ENCODE results near the gene DPH1. TPM values are rescaled to one million over a fixed set of nuclear protein-coding genes. Genes with fewer than 3 reads are reported as not detected.
"Not testable (repeated sequence)": the region's sequence is repeated elsewhere in the genome, so short reads cannot be mapped to it uniquely, and the experiment has no call there.

The DPH1 gene
- total RNA-seq, 4 donors from 2014 or later, result 27.4 to 41.8 (median 38.3) TPM

- TF ChIP-seq POLR2A (IDR thresholded peaks at IDR 0.05; ENCODE audit: low read depth) (no peak), CTCF (IDR thresholded peaks at IDR 0.05) (no peak)
- Histone ChIP-seq H3K9me3 (no peaks in the 10 kb centered on the region), H3K36me3 (no peaks in the 10 kb centered on the region), H3K4me3 (no peak overlapping the region), H3K27me3 (peaks cover 0 to 15% (median 0%) of the 10 kb centered on the region in 4 donors), H3K27ac (replicated peaks in 1 of 4) (peak overlapping the region in 3 of 4 donors; percentile 13 to 66 (median 54)), H3K4me1 (peaks cover 0 to 14% (median 10%) of the 10 kb centered on the region in 4 donors)
- WGBS, result 95% methylated on average over 4 of the region's 4 CpGs
- no peak for DNase-seq (ENCODE audit: extremely low spot score)
- intact Hi-C loops (cut with DNase I), result no loop called here
These were observed 17.5 kb upstream of the DPH1 start for GRCh38 chr17:2012499-2012898.

GRCh38 chr17:2013220-2013993 is 16.5 kb upstream of the DPH1 start:
- peaks cover 0 to 14% (median 10%) of the 10 kb centered on the region in 4 donors for H3K4me1 ChIP-seq

GRCh38 chr17:2013994-2014317 is 16.0 kb upstream of the DPH1 start:
- WGBS, result 90% methylated on average over 1 of the region's 1 CpG
- H3K4me1 ChIP-seq, result peaks cover 0 to 14% (median 10%) of the 10 kb centered on the region in 4 donors
- no peak overlapping the region for H3K27ac ChIP-seq (replicated peaks in 1 of 4)
- no peak for TF ChIP-seq CTCF (IDR thresholded peaks at IDR 0.05)
- TF ChIP-seq POLR2AphosphoS5 (IDR thresholded peaks at IDR 0.05), result no peak
- TF ChIP-seq EP300 (IDR thresholded peaks at IDR 0.05), result no peak
- no peak for TF ChIP-seq POLR2A (IDR thresholded peaks at IDR 0.05; ENCODE audit: low read depth)
- no peak for DNase-seq (ENCODE audit: extremely low spot score)
- no peaks in the 10 kb centered on the region for H3K36me3 ChIP-seq
- intact Hi-C loops (cut with DNase I), result no loop called here
- no peak overlapping the region for H3K4me3 ChIP-seq
- H3K9me3 ChIP-seq, result no peaks in the 10 kb centered on the region
- peaks cover 0 to 30% (median 0%) of the 10 kb centered on the region in 4 donors for H3K27me3 ChIP-seq

More at GRCh38 chr17:2013220-2013993, 16.5 kb upstream of the DPH1 start:
- H3K4me3 ChIP-seq; DNase-seq (ENCODE audit: extremely low spot score); intact Hi-C loops (cut with DNase I); H3K27ac ChIP-seq (replicated peaks in 1 of 4); H3K9me3 ChIP-seq; H3K36me3 ChIP-seq: not testable (repeated sequence)
- peaks cover 0 to 24% (median 0%) of the 10 kb centered on the region in 4 donors for H3K27me3 ChIP-seq
- 93% methylated on average over 3 of the region's 6 CpGs for WGBS

GRCh38 chr17:2015314-2015713 is 14.6 kb upstream of the DPH1 start:
- H3K36me3 ChIP-seq, result no peaks in the 10 kb centered on the region
- no peak overlapping the region for H3K27ac ChIP-seq (replicated peaks in 1 of 4)
- TF ChIP-seq EP300 (IDR thresholded peaks at IDR 0.05) (no peak), CTCF (IDR thresholded peaks at IDR 0.05) (no peak), POLR2A (IDR thresholded peaks at IDR 0.05; ENCODE audit: low read depth) (no peak), POLR2AphosphoS5 (IDR thresholded peaks at IDR 0.05) (no peak)
- 86% methylated on average over 10 of the region's 14 CpGs for WGBS
- intact Hi-C loops (cut with DNase I), result no loop called here
- peaks cover 0 to 33% (median 0%) of the 10 kb centered on the region in 4 donors for H3K27me3 ChIP-seq
- DNase-seq (ENCODE audit: extremely low spot score), result no peak
- H3K4me3 ChIP-seq, result no peak overlapping the region
- H3K9me3 ChIP-seq, result no peaks in the 10 kb centered on the region
- H3K4me1 ChIP-seq, result peaks cover 0 to 17% (median 10%) of the 10 kb centered on the region in 4 donors

GRCh38 chr17:2016494-2016893 is 13.5 kb upstream of the DPH1 start:
- Histone ChIP-seq H3K4me3 (no peak overlapping the region), H3K9me3 (no peaks in the 10 kb centered on the region), H3K4me1 (peaks cover 0 to 16% (median 7%) of the 10 kb centered on the region in 4 donors), H3K27ac (replicated peaks in 1 of 4) (no peak overlapping the region), H3K27me3 (peaks cover 0 to 29% (median 0%) of the 10 kb centered on the region in 4 donors), H3K36me3 (no peaks in the 10 kb centered on the region)
- DNase-seq (ENCODE audit: extremely low spot score), result no peak
- intact Hi-C loops (cut with DNase I), result no loop called here
- TF ChIP-seq POLR2AphosphoS5 (IDR thresholded peaks at IDR 0.05) (no peak), CTCF (IDR thresholded peaks at IDR 0.05) (no peak), EP300 (IDR thresholded peaks at IDR 0.05) (no peak), POLR2A (IDR thresholded peaks at IDR 0.05; ENCODE audit: low read depth) (no peak)
- WGBS, result 86% methylated on average over 19 of the region's 20 CpGs

All from esophagus muscularis mucosa (tissue), 4 donors.